ENCODE results near the gene TSC2. TPM values are rescaled to one million over a fixed set of nuclear protein-coding genes. Genes with fewer than 3 reads are reported as not detected.

TSC2 gene
- total and polyA plus RNA-seq, 2 donors (not counting 3 experiments of a cell fraction or from before 2014, with no cell fraction given), result 87.9 to 144 TPM

- Histone ChIP-seq H3K79me2 (ENCODE audit: control insufficient read depth, insufficient read depth, low read length) (peaks cover 34% of the 10 kb centered on the region), H3K4me1 (ENCODE audit: control insufficient read depth, extremely low read depth, insufficient read depth, low read length) (peaks cover 18% of the 10 kb centered on the region), H3K4me2 (ENCODE audit: insufficient read depth, low read length) (no peak overlapping the region), H4K20me1 (replicated peaks; ENCODE audit: control insufficient read depth, extremely low read depth, insufficient read depth, low read length) (no peaks in the 10 kb centered on the region), H3K9ac (replicated peaks; ENCODE audit: extremely low read depth, insufficient read depth, low read length) (no peak overlapping the region), H3K36me3 (ENCODE audit: control insufficient read depth in 2 of 2, extremely low read depth in 1 of 2, insufficient read depth in 2 of 2, low read length in 2 of 2) (peaks cover 0 to 53% of the 10 kb centered on the region in 2 experiments), H3K27me3 (ENCODE audit: control insufficient read depth in 2 of 2, insufficient read depth in 2 of 2, low read length in 2 of 2) (no peaks in the 10 kb centered on the region), H3K4me3 (replicated peaks in 1 of 3; ENCODE audit: insufficient read depth in 1 of 3, low read depth in 1 of 3, low read length in 3 of 3) (no peak overlapping the region), H3K9me1 (replicated peaks; ENCODE audit: control insufficient read depth, extremely low read depth, insufficient read depth, low read length) (no peaks in the 10 kb centered on the region), H3K27ac (ENCODE audit: insufficient read depth, low read depth, low read length) (no peak overlapping the region), H2AFZ (ENCODE audit: low read depth, low read length) (no peak overlapping the region), H3K9me3 (replicated peaks; ENCODE audit: control insufficient read depth, insufficient read depth, low read length) (no peaks in the 10 kb centered on the region)
- DNase-seq (ENCODE audit: low read depth, low spot score) (no peak), FAIRE-seq (no peak)
- ChIA-PET POLR2A (no interaction called here), CTCF (interaction anchor here (1.9 kb wide), 1 partner anchor 140 kb away, joined by 12 read pairs; no protein-coding TSS in a partner anchor)
- no peak for TF ChIP-seq JUN (IDR thresholded peaks at IDR 0.05; ENCODE audit: borderline replicate concordance, insufficient read depth, insufficient read length, low read depth)
- TF ChIP-seq MYC (IDR thresholded peaks at IDR 0.05; ENCODE audit: low read depth, low read length), result no peak
- TF ChIP-seq MAX (IDR thresholded peaks at IDR 0.05; ENCODE audit: insufficient read depth, insufficient read length), result no peak
- TF ChIP-seq EZH2 (IDR thresholded peaks at IDR 0.05; ENCODE audit: borderline replicate concordance, low read depth, low read length, severe bottlenecking), result no peak
- TF ChIP-seq, protein P1, sequence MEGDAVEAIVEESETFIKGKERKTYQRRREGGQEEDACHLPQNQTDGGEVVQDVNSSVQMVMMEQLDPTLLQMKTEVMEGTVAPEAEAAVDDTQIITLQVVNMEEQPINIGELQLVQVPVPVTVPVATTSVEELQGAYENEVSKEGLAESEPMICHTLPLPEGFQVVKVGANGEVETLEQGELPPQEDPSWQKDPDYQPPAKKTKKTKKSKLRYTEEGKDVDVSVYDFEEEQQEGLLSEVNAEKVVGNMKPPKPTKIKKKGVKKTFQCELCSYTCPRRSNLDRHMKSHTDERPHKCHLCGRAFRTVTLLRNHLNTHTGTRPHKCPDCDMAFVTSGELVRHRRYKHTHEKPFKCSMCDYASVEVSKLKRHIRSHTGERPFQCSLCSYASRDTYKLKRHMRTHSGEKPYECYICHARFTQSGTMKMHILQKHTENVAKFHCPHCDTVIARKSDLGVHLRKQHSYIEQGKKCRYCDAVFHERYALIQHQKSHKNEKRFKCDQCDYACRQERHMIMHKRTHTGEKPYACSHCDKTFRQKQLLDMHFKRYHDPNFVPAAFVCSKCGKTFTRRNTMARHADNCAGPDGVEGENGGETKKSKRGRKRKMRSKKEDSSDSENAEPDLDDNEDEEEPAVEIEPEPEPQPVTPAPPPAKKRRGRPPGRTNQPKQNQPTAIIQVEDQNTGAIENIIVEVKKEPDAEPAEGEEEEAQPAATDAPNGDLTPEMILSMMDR (IDR thresholded peaks at IDR 0.05; ENCODE audit: extremely low read depth in 1 of 2, insufficient read depth in 1 of 2, low read depth in 1 of 2, low read length in 2 of 2), result no peak
- no peak for TF ChIP-seq GATA2 (IDR thresholded peaks at IDR 0.05; ENCODE audit: insufficient read depth, insufficient read length, low read depth, low read length)
- no peak for TF ChIP-seq POLR2AphosphoS5 (IDR thresholded peaks at IDR 0.05; ENCODE audit: insufficient read depth, low read depth, low read length)
- intact Hi-C loops (cut with micrococcal nuclease) (no loop called here), dilution Hi-C loops (cut with MboI; ENCODE audit: extremely low pct_ligation_motif_present, low sequenced_read_pairs) (no loop called here)
- BruUV-seq (replicated peaks), result no TSS peak
Observed at GRCh38 chr16:2001035-2001434, 46.8 kb upstream of the TSC2 start.

All from endothelial cell of umbilical vein (primary cell).